GM18511 (cell line): ENCODE measurements around the gene INA.

Experiments
- ATAC-seq: cut with Tn5 transposase; IDR thresholded peaks from one replicate; pipeline ENCODE4 v1.9.1; 2021; ENCODE audit warnings: mild to moderate bottlenecking, moderate library complexity; ENCODE audit not compliant: unreplicated experiment

The INA gene

DNA sequence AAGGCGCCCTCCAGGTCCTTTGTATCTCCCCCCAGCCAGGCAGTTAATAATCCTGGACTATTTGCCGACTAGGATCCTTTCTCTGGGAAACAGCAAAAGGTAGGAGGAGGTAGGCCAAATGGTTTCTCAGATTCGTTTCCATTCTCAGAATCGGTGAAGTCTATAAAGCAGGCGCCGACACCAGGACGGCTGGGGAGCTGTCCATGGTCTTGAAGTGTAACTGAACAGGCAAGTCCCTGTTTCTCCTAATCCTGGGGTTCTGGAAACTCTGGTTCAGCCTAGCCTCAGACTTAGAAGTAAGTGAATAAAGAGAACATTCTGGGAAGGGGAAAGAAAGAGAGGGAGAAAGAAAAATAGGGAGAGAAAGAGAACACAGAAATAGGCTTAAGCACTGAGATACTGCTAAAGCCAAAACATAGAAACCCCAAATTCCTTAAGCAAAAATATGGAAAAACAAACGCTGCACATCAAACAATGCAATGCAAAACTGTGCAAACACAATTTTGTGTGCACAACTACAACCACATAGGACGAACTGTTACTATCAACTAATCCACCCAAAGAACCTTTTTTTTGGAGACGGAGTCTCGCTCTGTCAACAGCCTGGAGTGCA, 11.1 kb upstream of the INA start:
- ATAC-seq, result no peak

- ATAC-seq, result no peak
Observed at GRCh38 chr10:103273041-103273441, 3.9 kb upstream of the INA start.

DNA sequence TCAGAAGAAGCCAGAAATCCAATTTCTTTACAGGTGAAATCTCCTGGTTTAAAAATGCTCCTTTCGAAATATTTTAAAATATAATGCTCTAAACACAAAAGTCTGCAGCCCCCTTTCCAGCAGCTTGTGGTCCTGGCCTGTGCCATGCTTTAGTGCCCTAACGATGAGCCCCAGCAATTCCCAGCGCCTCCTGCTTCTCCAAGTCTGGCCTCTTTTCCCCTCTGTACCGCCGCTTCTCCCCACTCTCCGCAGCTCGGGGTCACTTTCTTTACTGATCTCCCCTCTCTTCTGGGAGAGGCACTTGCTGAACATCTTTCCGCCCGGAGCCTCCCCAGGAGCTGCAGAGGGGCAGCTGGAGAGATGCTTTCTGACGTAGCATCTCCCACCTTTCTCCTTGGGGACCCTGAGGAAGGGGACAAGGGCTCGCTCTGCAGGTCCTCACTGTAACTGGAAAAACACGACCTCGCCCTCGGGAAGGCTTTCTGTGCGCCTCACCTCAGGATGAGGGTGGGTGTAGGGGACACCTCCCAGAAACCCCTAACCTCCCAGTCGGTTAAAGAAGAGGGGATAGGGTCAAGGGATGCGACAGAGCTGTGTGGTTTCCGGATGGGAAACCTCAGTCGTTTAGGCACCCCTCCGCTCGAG, 565 bp upstream of the INA start:
- ATAC-seq, result no peak

- no peak for ATAC-seq
Observed at GRCh38 chr10:103277713-103278536, 987 bp downstream of the INA start.

GRCh38 chr10:103278537-103278823, 1.5 kb downstream of the INA start:
- ATAC-seq, result no peak

- no peak for ATAC-seq
Observed at GRCh38 chr10:103278862-103279298, 1.9 kb downstream of the INA start.

DNA sequence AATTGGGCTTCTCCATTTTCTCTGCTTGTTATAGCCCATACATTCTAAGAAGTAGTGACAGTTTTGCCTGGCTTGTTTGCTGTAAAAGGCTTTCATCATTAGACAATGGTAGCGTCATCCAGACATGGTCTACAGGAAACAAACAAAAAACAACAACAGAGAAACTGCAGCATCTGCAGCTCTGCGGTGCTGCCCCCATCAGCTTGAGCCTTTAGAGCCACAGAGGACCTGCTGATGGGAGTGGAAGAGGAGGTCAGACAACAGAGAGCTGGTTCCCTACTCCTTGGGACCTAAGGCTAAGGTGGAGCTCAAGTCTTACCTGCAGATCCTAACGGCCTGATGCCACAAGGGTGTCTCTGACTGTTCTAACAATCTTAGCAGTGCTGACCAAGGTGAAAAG, 3.1 kb downstream of the INA start:
- ATAC-seq, result no peak

GRCh38 chr10:103280506-103280905, 3.6 kb downstream of the INA start:
- ATAC-seq, result no peak

GRCh38 chr10:103281753-103282152, 4.8 kb downstream of the INA start:
- no peak for ATAC-seq

- ATAC-seq, result no peak
Observed at GRCh38 chr10:103282961-103283360, 6.0 kb downstream of the INA start.

DNA sequence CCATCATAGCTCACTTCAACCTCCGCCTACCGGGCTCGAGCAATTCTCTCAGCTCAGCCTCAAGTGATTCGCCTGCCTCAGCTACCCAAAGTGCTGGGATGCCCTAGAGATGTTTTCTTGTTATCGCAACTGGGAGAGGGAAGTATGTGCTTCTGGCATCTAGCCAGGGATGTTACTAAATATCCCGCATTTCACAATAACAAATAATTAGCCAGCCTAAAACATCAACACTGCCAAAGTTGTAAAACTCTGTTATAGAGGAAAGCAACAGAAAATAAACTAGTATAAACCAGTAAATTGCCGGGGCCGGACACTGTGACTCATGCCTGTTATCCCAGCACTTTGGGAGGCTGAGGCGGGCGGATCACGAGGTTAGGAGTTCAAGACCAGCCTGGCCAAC, 7.2 kb downstream of the INA start:
- ATAC-seq, result no peak

DNA sequence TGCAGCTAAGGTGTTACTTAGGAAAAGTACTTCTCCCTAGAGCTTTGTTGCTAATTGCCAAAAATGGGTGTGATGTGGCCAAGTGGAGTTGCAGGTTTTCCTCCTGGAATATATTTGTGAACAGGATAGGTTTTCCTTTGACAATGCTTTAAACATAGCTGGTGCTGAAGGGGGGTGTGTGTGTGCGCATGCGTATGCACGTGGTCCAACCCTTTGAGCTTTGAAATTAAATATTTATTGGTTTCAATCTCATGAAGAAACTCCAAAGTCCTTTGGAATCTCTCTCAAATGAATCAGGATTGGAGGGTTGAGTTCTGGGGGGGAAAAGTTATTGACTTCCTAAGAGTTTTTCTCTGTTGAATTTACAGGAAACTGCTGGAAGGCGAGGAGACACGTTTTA, 11.1 kb downstream of the INA start:
- ATAC-seq, result no peak

GRCh38 chr10:103291588-103291987, 14.7 kb downstream of the INA start:
- no peak for ATAC-seq

DNA sequence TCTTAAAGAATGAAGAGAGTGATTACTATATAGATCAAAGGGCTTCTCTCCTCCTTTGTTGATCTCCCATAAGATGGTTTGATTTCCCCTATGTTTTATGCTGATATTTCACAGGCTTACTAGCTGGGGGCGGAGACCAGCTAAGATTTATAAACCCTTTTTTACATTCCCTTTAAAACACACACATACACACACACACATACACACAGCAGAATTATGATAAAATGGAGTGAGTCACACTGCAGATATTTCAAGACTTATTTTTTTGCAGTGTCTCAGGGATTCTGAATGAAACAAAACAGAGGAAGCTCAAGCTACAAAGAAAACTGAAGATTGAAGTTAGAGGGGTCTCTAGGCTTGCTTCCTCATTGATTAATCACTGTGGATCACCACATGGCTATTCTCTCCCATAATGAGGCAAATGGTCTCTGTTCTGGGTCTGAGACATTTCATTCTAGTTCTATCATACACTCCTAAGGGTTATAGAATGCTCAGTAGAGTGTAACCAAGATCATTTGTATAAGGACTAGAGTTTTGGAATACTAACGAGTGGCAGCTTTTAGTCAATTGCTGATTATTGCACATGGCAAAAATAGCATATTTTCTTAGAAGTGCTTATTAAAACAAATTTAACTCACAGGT, 18.6 kb downstream of the INA start:
- ATAC-seq, result no peak

DNA sequence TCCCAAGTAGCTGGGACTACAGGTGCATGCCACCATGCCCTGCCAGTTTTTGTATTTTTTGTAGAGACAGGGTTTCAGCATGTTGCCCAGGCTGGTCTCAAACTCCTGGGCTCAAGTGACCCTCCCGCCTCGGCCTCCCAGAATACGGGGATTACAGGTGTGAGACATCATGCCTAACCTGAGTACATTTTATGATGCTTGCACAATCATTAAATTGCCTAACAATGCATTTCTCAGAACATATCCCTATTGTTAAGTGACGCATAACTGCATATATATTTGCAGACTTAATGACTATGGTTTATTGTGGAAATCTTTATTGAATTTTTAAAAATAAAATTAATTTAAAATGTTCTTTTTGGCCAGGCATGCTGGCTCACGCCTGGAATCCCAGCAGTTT, 30.7 kb downstream of the INA start:
- ATAC-seq, result no peak

- no peak for ATAC-seq
Observed at GRCh38 chr10:103310197-103310596, 33.3 kb downstream of the INA start.

- no peak for ATAC-seq
Observed at GRCh38 chr10:103316087-103316486, 39.1 kb downstream of the INA start.

DNA sequence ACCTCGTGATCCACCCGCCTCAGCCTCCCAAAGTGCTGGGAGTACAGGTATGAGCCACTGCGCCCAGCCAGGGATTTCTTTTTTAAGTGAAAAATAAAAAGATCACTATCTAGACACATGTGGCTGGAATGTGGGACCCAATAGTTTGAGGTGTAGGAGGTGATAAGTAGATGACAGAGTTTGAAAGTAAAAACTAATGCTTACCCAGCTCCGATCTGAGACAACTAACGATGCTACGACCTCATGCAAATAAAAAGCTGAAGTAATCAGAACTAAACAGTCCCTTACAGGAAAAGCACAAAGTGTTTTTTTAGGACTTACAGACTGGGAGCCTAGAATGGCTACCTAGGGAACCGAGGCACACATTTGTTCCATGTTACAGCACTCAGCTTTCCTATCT, 51.0 kb downstream of the INA start:
- no peak for ATAC-seq

GRCh38 chr10:103333934-103334520, 57.1 kb downstream of the INA start:
- no peak for ATAC-seq

GRCh38 chr10:103334567-103334966, 57.6 kb downstream of the INA start:
- ATAC-seq, result no peak

DNA sequence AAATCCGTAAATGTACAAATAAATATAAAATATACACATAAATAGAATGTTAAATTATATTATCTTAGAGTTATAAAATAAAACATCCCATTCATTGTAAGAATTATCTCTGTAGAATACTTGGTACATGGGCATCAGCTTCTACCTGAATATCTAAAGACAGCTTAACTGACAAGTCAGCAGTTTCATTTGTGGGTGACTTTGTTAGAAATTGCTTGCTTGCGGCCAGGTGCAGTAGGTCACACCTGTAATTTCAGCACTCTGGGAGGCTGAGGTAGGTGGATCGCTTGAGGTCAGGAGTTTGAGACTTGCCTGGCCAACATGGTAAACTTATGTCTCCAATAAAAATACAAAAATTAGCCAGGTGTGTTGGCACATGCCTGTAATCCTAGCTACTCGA, 59.4 kb downstream of the INA start:
- ATAC-seq, result no peak
